Stomach (tissue), 9 donors: ENCODE data around the gene KHDC4. TPM values are rescaled to one million over a fixed set of nuclear protein-coding genes. Genes with fewer than 3 reads are reported as not detected.

Experiments
- DNase-seq, 2 donors: peaks; one replicate each; pipeline versions ENCODE4 v3.0.0 to v3.0.0-alpha.2; 2013 to 2019
- H3K27ac ChIP-seq, 5 donors: fragments of 200-600 bp in 4 of 5; sonication (generic) in 4 of 5; one replicate each; pipeline ENCODE4 v1.5.1; 2013 to 2019; ENCODE audit warnings: mild to moderate bottlenecking in 1 of 5, moderate library complexity in 1 of 5
- H3K27me3 ChIP-seq, 3 donors: fragments of 200-600 bp; sonication (generic); one replicate each; pipeline ENCODE4 v1.5.1; 2017 to 2019; ENCODE audit warnings: mixed run types in 1 of 3
- H3K36me3 ChIP-seq, 4 donors: fragments of 200-600 bp; sonication (generic); 1 replicate in 3 of 4; 2 replicates in 1 of 4; pipeline ENCODE4 v1.5.1; 2016 to 2019
- H3K4me1 ChIP-seq, 4 donors: fragments of 200-600 bp; sonication (generic); one replicate each; pipeline ENCODE4 v1.5.1; 2016 to 2019
- H3K4me3 ChIP-seq, 4 donors: fragments of 200-600 bp; sonication (generic) in 3 of 4; one replicate each; pipeline ENCODE4 v1.5.1; 2016 to 2019; ENCODE audit warnings: mild to moderate bottlenecking in 1 of 4
- H3K9me3 ChIP-seq, 4 donors: fragments of 200-600 bp; sonication (generic); one replicate each; pipeline ENCODE4 v1.5.1; 2016 to 2019
- EP300 ChIP-seq: sonication (generic); formaldehyde crosslinking; IDR thresholded peaks from one replicate; pipeline ENCODE4 v1.6.1; 2017; ENCODE audit warnings: antibody characterized with exemption
- POLR2A ChIP-seq, 4 donors: fragments of 450-650 bp; IDR thresholded peaks; one replicate each; pipeline ENCODE4 v1.6.1; 2016; ENCODE audit warnings: antibody characterized with exemption in 4 of 4, control low read depth in 2 of 4, mild to moderate bottlenecking in 1 of 4, moderate library complexity in 1 of 4
- POLR2AphosphoS5 ChIP-seq, 3 donors: sonication (generic); formaldehyde crosslinking; IDR thresholded peaks; one replicate each; pipeline ENCODE4 v1.6.1; 2016; ENCODE audit warnings: antibody characterized with exemption in 3 of 3
- WGBS, 5 donors: extraction: QIAGEN DNeasy Blood & Tissue Kit in 3 of 5; methylation state at CpG; one replicate each; pipeline versions ENCODE4 v1.1.5 to v1.1.7; 2013 to 2018; 5-methylcytosine and 5-hydroxymethylcytosine counted together
- intact Hi-C: fragments of 100-400 bp; cut with DNase I; formaldehyde crosslinking; loops from one replicate; pipeline ENCODE4 v1.15.1; 2023; ENCODE audit warnings: low total_unique reads
- polyA plus RNA-seq, 3 donors: library from polyadenylated mRNA; stranded (reverse); fragments of 200-250 nt; gene quantifications; one replicate each; pipeline ENCODE4 v1.2.3, GENCODE V29; 2013
- total RNA-seq, 5 donors: library from RNA; depleted of rRNA; stranded (reverse); fragments of >200 nt; gene quantifications; one replicate each; pipeline versions ENCODE4 v1.1.0 to v1.2.3, GENCODE V29; 2014 to 2016
- TF ChIP-seq, protein P1 (sequence below), 7 experiments: fragments of 450-650 bp in 4 of 7; fragments of 200-600 bp in 3 of 7; sonication (generic) in 3 of 7; IDR thresholded peaks; one replicate each; pipeline ENCODE4 v1.5.1; 2016 to 2019; ENCODE audit warnings: antibody characterized with exemption in 7 of 7, control low read depth in 2 of 7, mild to moderate bottlenecking in 1 of 7
- donor health status: healthy with polysubstance abuse.
- donor health status: Bipolar disorder and iron deficiency.
- donor health status: healthy.

KHDC4 gene
- total and polyA plus RNA-seq, 8 donors, result 4.9 to 126 (median 57.5) TPM

DNA sequence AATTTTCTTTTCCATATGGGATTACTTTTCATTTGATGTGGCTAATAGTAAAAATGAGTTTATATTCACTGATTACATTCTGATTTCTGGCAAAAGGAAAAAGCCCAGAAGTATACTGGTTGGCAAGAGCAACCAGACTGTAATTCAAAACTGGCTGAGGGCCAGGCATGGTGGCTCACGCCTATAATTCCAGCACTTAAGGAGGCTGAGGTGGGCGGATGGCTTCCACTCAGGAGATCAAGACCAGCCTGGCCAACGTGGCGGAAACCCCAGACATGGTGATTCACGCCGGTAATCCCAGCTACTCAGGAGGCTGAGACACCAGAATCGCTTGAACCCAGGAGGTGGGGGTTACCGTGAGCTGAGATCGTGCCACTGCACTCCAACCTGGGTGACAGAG lies 60.4 kb downstream of the KHDC4 start:
- intact Hi-C loops, result no loop called here
- Histone ChIP-seq H3K9me3 (no peaks in the 10 kb centered on the region), H3K27ac (no peak overlapping the region), H3K36me3 (peaks cover 0 to under 1% (median 0%) of the 10 kb centered on the region in 4 donors), H3K4me1 (peaks cover 0 to 7% (median 0%) of the 10 kb centered on the region in 4 donors), H3K4me3 (no peak overlapping the region), H3K27me3 (no peaks in the 10 kb centered on the region)
- TF ChIP-seq POLR2AphosphoS5 (IDR thresholded peaks at IDR 0.05), result no peak
- no peak for TF ChIP-seq EP300
- TF ChIP-seq, protein P1, sequence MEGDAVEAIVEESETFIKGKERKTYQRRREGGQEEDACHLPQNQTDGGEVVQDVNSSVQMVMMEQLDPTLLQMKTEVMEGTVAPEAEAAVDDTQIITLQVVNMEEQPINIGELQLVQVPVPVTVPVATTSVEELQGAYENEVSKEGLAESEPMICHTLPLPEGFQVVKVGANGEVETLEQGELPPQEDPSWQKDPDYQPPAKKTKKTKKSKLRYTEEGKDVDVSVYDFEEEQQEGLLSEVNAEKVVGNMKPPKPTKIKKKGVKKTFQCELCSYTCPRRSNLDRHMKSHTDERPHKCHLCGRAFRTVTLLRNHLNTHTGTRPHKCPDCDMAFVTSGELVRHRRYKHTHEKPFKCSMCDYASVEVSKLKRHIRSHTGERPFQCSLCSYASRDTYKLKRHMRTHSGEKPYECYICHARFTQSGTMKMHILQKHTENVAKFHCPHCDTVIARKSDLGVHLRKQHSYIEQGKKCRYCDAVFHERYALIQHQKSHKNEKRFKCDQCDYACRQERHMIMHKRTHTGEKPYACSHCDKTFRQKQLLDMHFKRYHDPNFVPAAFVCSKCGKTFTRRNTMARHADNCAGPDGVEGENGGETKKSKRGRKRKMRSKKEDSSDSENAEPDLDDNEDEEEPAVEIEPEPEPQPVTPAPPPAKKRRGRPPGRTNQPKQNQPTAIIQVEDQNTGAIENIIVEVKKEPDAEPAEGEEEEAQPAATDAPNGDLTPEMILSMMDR (IDR thresholded peaks at IDR 0.05), result no peak
- no peak for TF ChIP-seq POLR2A (IDR thresholded peaks at IDR 0.05)
- DNase-seq, result peak in 1 of 2 donors; percentile 50
- WGBS, 5 donors, result 59 to 77% (median 70%) methylated on average over 6 to 9 of the region's 9 CpGs

DNA sequence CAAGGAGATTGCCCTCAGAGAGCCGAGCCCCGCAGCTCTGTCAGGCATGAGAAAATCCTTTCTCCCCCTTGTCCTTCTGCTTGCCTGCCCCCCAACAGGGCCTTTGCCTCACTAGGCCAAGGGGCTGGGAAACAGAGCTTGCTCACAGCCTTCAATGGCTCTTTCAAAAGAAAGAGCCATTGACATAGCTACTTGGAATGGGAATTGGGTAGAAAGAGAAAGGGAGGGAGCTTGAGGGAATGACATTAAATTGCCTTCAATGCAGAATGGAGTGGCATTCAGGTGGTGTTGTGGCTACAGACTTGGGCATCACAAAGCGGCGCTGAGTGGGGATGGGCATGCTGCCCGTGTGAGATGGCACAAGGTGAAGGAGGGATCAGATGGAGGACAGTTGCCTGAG lies 61.7 kb downstream of the KHDC4 start:
- TF ChIP-seq POLR2AphosphoS5 (IDR thresholded peaks at IDR 0.05), result no peak
- TF ChIP-seq EP300, result no peak
- TF ChIP-seq, protein P1 (IDR thresholded peaks at IDR 0.05), result no peak
- no peak for TF ChIP-seq POLR2A (IDR thresholded peaks at IDR 0.05)
- peaks cover 0 to 7% (median 0%) of the 10 kb centered on the region in 4 donors for H3K4me1 ChIP-seq
- no peak overlapping the region for H3K27ac ChIP-seq
- H3K36me3 ChIP-seq, result peaks cover 0 to 9% (median 1%) of the 10 kb centered on the region in 4 donors
- peak in 1 of 2 donors; percentile 38 for DNase-seq
- no peak overlapping the region for H3K4me3 ChIP-seq
- 90 to 97% (median 94%) methylated on average over 5 of the region's 5 CpGs for WGBS, 5 donors
- H3K27me3 ChIP-seq, result no peaks in the 10 kb centered on the region
- no peaks in the 10 kb centered on the region for H3K9me3 ChIP-seq
- intact Hi-C loops, result no loop called here

DNA sequence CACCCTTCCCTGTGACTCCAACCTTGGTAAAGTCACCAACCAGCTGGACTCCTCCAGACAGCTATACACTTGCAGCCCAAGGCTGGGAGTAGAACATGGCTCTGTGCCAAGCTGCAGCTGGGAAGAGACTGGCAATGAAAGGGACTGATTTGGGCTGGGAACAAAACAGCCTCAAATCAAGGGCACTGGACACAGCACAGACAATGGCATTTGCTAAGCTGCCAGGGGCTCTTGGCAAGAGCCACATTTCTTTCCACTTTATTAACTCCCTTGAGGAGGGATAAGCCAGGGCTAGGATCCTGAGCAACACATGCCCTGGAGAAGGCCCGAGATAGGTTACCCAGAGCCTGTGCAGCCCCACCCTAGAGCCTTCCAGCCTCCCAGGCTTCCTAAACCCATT lies 62.8 kb downstream of the KHDC4 start:
- DNase-seq, result peak; percentile 28 to 74
- TF ChIP-seq, protein P1 (IDR thresholded peaks at IDR 0.05), result no peak
- TF ChIP-seq POLR2AphosphoS5 (IDR thresholded peaks at IDR 0.05) (no peak), EP300 (no peak), POLR2A (IDR thresholded peaks at IDR 0.05) (no peak)
- intact Hi-C loops, result no loop called here
- Histone ChIP-seq H3K27me3 (no peaks in the 10 kb centered on the region), H3K4me1 (peaks cover 0 to 7% (median 0%) of the 10 kb centered on the region in 4 donors), H3K9me3 (no peaks in the 10 kb centered on the region), H3K36me3 (peaks cover 0 to 9% (median 1%) of the 10 kb centered on the region in 4 donors), H3K27ac (peak overlapping the region in 2 of 5 donors; percentile 7 to 27), H3K4me3 (no peak overlapping the region)
- 63 to 82% (median 70%) methylated on average over 1 of the region's 1 CpG for WGBS, 5 donors

DNA sequence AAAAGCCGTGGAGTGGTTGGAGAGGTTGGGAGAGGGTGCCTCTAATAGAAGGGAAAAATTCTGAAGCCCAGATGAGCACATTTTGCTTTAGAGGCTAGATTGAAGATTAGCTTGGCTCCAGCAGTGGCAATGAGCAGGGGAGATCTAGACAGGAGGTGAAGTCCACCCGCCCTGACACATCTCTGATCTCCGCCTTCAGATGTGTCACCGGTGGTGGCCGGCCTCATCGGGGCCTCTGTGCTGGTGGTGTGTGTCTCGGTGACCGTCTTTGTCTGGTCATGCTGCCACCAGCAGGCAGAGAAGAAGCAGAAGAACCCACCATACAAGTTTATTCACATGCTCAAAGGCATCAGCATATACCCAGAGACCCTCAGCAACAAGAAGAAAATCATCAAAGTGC lies 66.4 kb downstream of the KHDC4 start:
- no peak overlapping the region for H3K4me3 ChIP-seq
- H3K36me3 ChIP-seq, result peaks cover 0 to 9% (median 1%) of the 10 kb centered on the region in 4 donors
- WGBS, 5 donors, result 92 to 95% (median 94%) methylated on average over 8 of the region's 8 CpGs
- no peak for DNase-seq
- no peaks in the 10 kb centered on the region for H3K9me3 ChIP-seq
- H3K27ac ChIP-seq, result no peak overlapping the region
- H3K4me1 ChIP-seq, result peaks cover 0 to 7% (median 0%) of the 10 kb centered on the region in 4 donors
- H3K27me3 ChIP-seq, result no peaks in the 10 kb centered on the region
- TF ChIP-seq POLR2AphosphoS5 (IDR thresholded peaks at IDR 0.05), result no peak
- intact Hi-C loops, result no loop called here

DNA sequence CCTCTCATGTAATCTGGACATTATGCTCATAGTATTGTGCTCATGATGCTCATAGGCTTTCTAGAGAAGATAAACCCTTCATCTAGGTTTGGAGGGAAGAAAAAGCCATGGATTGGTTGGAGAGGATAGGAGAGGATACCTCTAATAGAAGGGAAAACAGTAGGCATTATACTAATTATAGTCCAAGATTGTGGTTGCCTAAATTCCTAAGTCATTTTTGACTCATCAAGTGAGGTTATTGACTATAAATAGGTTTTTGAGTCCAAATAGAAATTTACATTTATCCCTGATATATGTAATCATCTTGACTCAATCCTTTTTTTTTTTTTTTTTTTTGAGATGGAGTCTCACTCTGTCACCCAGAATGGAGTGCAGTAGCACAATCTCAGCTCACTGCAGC lies 69.8 kb downstream of the KHDC4 start:
- intact Hi-C loops, result no loop called here
- DNase-seq, result no peak
- Histone ChIP-seq H3K27ac (no peak overlapping the region), H3K4me1 (peaks cover 7 to 16% (median 9%) of the 10 kb centered on the region in 4 donors), H3K27me3 (peaks cover 0 to 13% (median 6%) of the 10 kb centered on the region in 3 donors), H3K9me3 (no peaks in the 10 kb centered on the region), H3K36me3 (peaks cover 0 to 9% (median 1%) of the 10 kb centered on the region in 4 donors), H3K4me3 (no peak overlapping the region)
- TF ChIP-seq, protein P1 (IDR thresholded peaks at IDR 0.05), result no peak
- TF ChIP-seq POLR2A (IDR thresholded peaks at IDR 0.05) (no peak), EP300 (no peak), POLR2AphosphoS5 (IDR thresholded peaks at IDR 0.05) (no peak)
